HPDE6-E6E7 (cell line): ENCODE data around the gene DMPK.
"Not testable (repeated sequence)": the region's sequence is repeated elsewhere in the genome, so short reads cannot be mapped to it uniquely, and the experiment has no call there.

Experiments
- DNase-seq: peaks from one replicate; pipeline ENCODE4 v3.0.0; 2011; ENCODE audit warnings: missing footprints; ENCODE audit errors: extremely low spot score

The DMPK gene

DNA sequence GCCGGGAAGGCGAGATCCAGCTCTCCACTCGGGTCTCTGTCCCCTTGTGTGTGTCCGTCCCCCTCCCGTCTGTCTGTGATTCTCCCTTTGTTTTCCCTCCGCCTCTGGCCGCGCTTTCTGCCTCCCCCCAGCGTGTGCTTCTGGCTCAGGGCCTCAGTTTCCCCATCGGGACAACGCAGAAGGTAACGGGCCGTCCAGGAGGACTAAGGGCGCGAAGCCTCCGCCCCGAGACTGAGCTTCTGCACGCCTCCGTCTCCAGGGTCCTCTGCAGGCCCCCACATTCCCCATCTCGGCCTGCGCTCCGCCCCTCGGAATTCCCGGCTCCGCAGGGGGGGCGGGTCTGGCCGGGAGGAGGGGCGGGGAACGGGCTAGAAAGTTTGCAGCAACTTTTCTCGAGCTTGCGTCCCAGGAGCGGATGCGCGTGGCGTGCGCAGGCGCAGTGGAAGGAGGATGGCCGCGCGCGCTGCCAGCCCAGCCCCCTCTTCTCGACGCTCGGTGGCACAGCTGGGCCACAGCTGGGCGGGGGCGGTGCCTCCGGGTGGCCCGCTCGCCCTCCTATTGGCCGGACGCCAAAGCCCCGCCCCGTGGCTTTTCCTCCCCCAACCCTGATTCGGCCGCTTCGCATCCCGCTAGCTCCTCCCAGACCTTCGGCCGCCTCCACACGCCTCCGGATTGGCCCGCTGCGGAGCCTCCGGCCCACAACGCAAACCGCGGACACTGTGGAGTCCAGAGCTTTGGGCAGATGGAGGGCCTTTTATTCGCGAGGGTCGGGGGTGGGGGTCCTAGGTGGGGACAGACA, 13.1 kb downstream of the DMPK start, which contains the start of gene SIX5:
TSS of gene SIX5 (minus strand) at position 269 of the 799 bp plus-strand sequence. CDS start 408 bp downstream, outside the sequence.
- DNase-seq, result peak; percentile 89

DNA sequence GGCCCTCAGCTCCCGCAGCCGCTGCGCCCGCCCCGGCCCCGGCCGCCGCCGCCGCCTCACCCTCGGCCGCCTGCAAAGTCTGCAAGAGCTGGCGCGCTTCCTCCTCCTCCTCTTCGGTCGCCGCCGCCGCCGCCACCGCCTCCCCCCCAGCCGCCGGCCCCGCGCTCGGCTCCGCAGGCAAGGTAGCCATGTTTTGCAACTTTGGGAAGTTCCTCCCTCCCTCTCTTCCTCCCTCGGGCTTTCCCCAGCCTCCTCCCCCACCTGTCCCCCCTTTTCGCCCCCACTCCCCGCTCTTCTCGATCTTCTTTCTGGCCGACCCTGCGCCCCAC, 13.7 kb downstream of the DMPK start:
- no peak for DNase-seq

DNA sequence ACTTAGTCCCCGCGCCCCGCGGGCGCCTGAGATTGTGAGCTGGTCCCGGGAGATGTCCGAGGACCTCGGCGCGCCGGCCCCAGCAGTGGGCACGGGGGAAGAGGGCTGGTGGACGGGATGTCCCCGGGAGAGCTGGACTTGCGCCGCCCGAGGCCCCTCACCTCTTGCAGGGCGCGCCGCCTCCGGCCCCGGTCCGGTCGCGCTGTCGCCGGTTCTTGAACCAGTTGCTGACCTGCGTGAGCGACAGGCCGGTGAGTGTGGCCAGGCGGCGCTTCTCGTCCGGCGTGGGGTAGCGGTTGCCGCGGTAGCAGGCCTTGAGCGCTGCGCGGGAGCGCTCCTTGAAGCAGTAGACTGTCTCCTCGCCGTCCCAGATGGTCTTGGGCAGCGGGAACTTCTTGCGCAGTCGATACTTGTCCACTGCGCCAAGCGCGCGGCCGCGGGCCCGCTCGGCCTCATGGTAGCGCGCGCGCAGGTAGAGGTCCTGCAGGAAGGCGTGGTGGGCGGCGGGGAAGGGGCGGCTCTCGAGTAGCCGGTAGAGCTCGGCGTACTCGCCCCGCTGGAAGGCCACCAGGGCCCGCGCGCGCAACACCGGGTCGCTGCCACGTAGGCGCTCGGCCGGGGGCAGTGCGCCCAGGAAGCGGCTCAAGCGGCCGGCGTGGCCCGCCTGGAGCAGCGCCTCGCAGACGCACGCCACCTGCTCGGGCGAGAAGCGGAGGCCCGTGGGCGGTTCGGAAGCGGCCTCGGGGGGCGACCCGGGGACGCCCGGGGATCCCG, 14.2 kb downstream of the DMPK start:
- no peak for DNase-seq

DNA sequence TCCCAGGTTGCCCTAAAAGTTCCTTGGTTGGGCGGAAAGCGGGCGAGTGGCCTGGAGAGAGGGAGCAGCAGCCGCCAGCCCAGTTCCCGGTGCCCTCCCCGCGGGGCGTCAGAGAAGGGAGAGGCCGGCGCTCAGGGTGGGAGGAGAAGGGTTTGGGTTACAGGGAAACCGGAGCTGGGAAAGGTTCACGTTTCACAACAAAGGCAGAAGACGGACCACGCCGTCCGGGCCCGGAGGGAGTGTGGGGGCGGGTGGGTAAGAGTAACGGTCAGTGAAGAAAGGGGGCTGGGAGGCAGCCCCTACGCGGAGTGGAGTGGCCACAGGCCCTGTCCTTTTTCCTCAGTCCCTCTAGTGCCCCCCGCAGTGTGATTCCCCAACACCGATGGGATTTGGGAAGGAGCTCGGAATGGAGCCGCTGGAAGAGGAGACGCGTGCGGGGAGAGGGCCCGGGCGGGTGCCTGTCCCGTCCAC, 14.8 kb downstream of the DMPK start:
- peak; percentile 70 for DNase-seq

DNA sequence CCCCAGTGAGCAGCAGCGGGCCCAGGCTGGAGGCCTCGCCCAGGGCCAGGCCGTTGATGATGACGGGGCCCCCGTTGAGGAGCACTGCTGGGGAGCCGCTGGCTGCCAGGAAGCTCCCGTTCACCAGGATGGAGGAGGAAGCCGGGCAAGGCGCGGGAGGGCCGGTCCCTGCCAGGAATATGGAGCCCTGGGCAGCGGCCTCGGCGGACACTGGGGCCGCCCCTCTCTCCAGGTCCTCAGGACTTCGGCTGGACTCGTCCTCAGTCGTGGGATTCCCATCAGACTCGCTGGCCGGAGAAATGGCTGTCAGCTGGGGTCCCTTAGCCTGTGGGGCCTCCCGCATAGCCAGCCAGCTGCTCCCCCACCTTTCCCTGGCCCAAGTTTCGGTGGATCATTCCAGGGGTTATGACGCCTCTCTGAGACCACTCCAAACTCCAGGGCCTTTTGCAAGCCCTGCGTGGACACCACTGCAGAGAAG, 15.4 kb downstream of the DMPK start:
- DNase-seq, result no peak

DNA sequence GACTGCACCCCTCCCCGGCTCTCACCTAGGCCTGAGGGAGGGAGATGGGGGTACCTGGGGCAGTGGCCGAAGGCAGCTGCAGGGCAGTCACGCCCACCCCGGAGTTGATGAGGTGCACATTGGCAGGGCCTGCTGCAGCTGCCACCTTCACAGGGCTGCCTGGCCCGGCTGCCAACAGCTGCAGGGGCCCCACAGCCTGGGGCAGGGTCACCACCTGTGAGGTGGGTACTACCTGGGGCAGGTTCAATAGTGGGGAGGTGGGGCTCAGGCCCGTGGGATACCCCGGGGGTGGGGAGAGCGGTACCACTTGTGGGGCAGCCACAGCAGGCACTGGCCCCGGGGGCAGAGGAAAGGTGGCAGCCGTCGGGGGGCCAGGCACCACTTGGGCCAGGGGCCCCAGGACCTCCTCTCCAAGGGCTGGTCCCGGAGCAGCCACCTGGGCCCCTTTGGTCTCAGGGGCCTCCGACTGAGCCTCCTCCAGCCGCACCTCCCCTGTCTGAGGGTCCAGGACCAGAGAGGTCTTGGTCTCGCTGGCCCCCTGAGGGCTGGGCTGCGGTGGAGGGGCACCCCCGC, 15.9 kb downstream of the DMPK start:
- DNase-seq, result no peak

DNA sequence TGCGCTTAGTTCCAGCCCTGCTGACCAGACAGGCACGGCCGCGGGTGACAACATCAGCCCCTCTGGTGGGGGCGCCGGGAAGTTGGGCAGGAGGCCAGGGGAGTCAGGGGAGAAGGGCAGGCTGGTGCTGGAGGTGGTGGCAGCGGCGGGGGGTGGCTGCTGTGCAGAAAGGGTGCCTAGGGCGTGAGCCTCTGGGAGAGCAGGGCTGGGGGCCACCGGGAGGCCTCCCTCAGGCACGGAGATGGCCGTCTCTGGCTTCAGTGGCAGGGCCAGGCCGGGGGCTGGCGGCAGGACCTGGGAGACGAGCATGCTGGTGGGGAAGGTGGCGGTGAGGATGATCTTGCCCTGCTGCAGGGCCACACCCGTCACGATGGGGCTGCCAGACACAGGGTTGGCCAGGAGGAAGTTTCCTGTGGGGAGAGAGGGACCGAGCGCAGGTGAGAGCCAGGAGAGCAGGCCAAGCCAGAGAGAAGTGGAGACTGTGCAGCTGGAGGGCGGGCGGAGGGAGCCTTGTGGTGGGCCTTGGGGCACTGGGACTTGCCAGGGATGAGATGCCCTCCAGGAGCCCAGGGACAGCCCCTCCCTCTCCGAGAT, 16.5 kb downstream of the DMPK start:
- no peak for DNase-seq

DNA sequence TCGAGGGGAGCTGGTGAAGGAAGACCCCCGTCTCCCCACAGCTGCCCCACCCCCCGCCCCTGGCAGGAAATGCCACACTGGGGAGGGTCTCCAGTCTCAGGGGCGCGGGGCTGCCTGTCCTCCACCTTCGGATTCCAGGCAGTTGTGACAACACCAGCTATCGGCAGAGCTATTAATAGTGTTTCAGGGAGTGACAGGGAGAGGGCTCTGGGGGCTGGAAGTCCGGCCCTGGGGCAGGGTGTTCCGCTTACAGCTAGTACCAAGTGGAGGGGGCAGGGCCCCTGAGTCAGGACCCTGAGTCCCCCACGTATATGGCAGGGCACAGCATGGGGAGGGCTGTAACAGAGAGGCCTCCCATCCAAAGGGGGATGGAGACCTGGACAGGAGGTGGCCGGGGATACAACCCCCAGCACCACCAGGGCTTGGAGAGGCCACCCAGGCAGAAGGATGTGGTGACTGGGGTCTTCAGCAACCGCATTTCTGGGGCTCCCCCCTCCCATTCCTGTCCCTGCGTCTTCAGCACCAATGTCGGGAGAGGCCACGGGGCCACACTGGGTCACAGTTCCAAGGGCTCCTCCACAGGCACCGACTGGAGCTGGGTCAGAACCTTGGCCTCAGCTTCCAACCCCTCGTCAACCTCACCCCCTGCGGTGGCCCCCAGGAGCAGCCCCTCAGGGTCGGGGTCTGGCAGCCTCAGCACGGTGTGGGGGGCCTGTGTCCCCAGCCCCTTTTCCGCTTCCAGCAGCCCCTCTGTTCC, 17.2 kb downstream of the DMPK start:
- DNase-seq, result no peak

DNA sequence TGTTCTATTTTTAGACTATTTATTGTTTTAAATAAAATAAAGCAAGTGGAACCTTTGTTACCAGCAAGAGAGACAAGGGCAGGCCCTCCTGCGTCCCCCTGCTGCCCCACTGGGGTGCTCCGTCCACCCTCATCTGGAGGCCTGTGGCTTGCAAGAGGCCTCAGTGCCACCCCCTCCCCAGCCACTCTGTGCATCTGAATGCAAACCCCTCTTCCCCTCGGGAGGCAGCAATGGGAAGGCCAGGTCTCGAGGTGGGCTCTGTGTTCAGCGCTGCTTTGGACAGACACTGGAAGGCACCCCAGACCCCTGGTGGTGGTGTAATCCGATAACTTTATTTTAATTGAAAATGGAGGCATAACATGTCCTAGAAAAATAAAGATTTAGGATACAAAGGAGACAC, 17.8 kb downstream of the DMPK start:
- DNase-seq, result no peak

DNA sequence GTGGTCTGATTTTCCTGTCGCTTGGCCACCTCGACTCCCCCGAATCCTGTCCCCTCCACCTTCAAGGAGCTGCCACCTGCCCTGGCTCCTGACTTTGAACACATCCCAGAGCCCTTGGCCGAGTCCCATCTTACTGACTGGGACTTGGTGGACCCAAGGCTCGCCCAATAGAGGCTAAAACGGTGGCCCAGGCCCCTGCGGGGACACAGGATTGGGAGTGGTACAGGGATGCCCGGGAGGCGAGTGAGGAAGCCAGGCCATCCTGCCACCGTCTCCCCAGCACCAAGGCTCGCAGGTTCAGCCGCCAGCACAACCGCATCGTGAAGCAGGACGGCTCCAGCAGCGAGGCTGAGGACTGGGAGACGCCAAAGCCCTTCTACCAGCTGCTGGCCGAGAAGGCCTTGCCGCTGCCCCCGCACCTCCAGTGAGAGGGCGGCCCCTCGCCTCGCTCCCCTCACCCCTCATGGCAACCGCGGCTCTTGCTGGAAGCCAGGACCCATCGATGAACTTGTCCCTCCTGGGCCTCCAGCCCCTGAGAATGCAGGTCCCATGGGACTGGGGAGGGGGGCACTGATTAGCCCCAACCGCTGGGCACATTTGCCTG, 18.5 kb downstream of the DMPK start:
- no peak for DNase-seq

DNA sequence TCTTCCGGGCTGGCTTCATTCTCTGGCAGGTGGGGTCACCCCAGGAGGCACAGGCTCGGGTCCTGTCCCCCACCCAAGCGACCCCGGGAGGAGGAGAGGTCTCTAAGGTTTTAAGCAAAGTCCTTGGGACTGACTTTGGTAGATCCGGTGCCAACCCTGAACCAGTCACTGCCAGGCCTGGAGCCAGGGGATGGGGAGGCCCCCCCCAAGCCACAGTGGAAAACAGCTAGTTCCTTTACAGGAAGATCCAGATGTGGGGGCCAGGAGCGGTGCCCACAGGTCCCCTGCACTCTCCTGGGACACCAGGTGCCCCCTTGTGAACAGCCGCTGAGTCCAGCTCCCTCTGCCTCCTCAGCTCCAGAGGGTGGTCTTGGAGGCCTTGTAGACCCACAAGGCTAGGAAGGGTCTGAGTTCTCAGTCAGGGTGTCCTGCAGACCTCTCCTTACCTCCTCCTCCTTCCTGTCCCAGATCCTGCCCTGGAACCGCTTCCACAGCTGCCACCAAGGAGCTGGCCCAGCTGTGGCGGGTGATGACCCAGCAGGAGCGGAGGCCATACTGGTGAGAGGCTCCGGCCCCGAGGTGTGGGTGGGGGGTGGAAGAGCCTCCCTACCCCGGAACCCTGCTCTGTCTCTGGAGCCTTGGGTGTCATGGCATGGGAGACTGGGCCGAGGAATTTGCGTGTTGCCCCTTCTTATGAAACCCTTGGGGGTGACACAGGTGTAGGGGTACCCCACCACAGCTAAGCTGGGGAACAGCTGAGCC, 19.2 kb downstream of the DMPK start:
- DNase-seq, result no peak

DNA sequence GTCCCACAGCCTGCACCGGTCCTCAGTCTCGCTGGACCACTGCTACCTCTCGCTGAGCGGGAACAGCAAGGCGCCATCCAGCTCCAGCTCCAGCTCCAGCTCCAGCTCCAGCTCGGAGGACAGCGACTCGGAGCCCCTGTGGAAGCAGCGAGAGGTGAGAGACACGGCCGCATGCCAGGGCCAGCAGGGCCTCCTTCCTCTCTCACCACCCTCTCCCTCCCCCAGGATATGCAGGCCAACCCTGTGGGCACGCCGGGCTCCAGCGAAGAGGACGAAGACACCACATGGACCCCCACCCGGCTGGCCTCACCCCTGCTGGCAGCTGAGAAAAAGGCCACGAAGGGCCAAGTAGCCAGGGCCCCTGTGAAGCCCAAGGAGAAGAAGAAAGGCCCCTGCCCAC, 20.6 kb downstream of the DMPK start:
- DNase-seq, result no peak

DNA sequence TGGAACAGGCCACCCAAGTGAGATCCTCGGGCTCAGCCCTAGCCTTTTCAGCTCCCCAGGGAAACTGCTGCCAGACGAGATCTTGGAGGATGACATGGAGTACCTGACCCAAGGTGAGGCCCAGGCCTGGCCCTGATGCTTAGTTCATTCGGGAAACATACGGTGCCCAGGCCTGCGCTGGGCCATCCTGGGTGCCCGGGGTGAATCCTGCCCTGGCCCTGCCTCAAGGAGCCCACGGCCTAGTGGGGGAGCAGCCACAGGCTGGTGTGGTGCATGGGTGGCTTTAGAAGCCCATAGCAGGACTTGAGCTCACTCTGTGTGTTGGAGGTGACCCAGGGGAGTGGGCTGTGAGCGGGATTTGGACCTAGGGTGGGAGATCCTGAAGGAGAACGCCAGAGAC, 23.4 kb downstream of the DMPK start:
- no peak for DNase-seq

DNA sequence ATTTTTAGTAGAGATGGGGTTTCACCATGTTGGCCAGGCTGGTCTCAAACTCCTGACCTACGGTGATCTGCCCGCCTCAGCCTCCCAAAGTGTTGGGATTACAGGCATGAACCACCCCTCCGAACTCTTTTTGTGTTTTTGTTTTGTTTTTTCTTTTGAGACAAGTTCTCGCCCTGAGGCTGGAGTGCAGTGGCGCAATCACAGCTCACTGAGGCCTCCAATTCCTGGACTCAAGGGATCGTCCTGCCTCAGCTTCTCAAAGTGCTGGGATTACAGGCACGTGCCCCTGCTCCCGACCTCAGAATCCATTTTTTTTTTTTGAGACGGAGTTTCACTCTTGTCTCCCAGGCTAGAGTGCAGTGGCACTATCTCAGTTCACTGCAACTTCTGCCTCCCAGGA, 24.6 kb downstream of the DMPK start:
- no peak for DNase-seq

DNA sequence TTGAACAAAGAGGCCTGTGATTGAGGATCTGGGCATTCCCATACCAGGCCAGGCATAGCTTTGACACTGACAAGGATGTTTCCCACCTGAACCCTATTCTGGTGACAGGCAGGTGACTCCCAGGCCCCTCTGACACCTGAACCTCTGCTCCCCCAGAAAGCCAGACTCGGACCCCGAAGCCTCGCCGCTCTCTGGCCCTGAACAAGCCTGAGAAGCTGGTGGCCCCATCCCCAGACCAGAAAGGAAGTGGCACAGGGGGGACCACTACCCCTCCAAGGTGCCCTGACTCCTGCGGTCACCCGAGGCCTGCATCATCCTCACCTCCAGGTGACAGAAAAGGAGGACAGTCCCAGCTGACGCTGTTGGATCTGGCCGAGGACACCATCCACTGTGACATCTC, 28.0 kb downstream of the DMPK start:
- DNase-seq, result no peak

DNA sequence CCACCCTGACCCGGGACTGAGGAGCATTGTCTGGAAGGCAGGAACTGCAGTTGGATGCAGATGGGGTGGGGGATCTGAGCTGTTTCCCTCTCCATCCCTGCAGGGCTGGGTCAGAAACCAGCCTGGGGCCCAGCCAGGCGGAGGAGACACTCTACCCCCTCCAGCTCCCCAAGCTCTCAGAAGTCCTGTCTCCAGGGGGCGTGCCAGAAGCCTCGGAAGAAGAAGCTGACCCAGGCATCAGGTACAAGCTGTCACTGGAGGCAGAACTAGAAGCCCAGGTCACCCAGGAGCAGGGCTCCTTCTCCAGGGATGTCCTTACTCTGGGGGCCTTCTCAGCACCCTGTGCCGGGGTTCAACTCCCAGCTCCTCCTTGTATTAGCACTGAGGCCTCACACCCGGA, 28.7 kb downstream of the DMPK start:
- no peak for DNase-seq

DNA sequence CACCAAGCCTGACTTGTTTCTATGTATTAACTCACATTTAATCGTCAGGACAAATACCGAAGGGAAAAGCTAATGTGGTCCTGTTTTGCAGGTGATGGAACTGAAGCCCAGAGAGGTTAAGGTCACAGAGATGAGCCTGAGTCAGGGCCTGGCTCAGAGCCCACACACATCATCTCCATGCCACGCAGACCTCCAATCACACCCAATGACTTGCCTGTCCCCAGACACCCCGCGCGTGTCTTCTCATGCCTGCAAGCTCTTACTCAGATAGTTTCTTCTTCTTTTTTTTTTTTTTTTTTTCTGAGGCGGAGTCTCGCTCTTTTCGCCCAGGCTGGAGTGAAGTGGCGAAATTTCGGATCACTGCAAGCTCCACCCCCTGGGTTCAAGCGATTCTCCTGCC, 29.7 kb downstream of the DMPK start:
- peak; percentile 67 for DNase-seq

DNA sequence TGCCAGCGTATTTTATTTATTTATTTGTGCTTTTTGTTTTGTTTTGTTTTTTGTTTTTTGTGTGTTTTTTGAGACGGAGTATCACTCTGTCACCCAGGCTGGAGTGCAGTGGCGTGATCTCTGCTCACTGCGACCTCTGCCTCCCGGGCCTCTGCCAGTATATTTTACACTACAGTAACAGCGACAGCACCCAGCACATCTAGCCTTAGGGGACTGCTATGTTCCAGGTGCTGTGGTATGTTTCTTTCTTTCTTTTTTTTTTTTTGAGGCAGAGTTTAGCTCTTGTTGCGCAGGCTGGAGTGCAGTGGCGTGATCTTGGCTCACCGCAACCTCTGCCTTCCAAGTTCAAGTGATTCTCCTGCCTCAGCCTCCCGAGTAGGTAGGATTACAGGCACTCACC, 30.8 kb downstream of the DMPK start:
- DNase-seq, result not testable (repeated sequence)

DNA sequence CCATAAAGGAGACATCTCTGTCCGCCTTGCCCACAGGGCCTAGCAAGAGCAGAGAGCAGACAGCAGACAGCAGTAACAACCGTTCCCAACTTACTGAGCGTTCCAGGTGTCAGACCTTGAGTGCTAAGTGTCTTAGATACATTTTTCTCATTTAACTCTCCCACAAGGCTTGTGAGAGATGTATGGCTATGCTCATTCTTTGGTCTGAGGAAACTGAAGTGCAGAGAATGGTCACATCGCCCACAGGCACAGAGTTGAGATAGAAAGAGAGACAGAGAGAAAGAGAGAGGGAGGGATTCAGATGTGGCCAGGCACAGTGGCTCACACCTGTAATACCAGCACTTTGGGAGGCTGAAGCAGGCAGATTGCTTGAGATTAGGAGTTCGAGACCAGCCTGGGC, 34.8 kb downstream of the DMPK start:
- DNase-seq, result no peak

DNA sequence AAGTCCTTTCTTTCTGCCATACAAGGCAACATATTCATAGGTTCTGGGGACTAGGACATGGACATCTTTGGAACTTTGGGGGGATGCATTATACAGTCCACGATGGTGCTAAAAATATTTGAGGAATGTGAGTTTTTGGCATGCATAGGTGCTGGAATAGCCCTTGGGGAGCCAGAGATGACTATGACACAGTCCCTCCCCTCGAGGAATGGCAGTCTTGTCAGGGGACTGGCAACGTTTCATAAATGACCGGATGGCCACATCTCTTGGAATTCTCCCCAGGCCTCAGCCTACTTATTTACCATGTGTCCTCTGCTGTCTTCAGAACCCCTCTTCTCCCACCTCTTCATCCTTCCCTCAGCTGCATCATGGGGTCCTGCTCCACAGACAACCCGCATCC, 35.4 kb downstream of the DMPK start:
- DNase-seq, result no peak
